HG02938 (cell line): Measurements from ENCODE around the gene DDIT3.
"Not testable (repeated sequence)": the region's sequence is repeated elsewhere in the genome, so short reads cannot be mapped to it uniquely, and the experiment has no call there.

Experiments used
- ATAC-seq: cut with Tn5 transposase; IDR thresholded peaks from one replicate; pipeline ENCODE4 v1.9.1; 2021; ENCODE audit warnings: mild to moderate bottlenecking, moderate library complexity; ENCODE audit not compliant: unreplicated experiment

DDIT3 gene

GRCh38 chr12:57526477-57527126, 6.3 kb upstream of the DDIT3 start:
- ATAC-seq, result no peak

DNA sequence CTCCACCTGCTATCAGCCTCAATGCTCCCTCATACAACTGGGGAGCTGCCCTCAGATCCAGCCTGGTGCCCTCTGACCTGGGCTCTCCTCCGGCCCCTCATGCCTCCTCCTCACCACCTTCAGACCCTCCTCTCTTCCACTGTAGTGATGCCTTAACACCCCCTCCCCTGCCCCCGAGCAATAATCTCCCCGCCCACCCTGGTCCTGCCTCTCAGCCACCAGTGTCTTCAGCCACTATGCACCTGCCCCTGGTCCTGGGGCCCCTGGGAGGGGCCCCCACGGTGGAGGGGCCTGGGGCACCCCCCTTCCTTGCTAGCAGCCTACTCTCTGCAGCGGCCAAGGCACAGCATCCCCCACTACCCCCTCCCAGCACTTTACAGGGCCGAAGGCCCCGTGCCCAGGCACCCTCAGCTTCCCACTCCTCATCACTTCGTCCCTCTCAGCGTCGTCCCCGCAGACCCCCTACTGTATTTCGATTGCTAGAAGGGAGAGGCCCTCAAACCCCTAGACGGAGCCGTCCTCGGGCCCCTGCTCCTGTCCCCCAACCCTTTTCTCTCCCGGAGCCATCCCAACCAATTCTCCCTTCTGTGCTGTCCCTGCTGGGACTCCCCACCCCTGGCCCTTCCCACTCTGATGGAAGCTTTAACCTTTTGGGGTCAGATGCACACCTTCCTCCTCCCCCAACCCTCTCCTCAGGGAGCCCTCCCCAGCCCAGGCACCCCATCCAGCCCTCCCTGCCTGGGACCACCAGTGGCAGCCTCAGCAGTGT, 5.5 kb upstream of the DDIT3 start:
- no peak for ATAC-seq

DNA sequence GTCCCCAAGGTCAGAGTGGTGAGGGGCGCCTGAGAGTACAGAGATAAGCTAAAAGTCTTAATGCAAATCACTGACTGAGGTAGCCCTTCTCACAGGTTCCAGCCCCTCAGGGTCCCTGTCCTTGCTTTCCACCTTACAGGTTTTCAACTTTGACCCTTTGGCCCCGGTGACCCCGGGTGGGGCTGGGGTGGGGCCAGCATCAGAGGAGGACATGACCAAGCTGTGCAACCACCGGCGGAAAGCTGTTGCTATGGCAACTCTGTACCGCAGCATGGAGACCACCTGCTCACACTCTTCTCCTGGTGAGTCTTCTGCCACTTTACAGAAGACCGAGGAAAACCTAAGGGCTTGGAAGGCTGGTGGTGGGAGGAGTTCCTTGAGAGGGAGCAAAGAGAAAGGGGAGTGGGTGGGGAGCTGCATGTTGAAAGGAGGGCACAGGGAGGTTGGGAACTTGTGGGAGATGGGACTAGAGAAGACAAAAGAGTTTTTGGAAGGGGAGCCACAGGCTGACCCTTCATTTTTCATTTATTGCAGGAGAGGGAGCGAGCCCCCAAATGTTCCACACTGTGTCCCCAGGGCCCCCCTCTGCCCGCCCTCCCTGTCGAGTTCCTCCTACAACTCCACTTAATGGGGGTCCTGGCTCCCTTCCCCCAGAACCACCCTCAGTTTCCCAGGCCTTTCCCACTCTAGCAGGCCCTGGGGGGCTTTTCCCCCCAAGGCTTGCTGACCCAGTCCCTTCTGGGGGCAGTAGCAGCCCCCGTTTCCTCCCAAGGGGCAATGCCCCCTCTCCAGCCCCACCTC, 4.7 kb upstream of the DDIT3 start:
- no peak for ATAC-seq

GRCh38 chr12:57523706-57524614, 3.6 kb upstream of the DDIT3 start:
- ATAC-seq, result no peak

DNA sequence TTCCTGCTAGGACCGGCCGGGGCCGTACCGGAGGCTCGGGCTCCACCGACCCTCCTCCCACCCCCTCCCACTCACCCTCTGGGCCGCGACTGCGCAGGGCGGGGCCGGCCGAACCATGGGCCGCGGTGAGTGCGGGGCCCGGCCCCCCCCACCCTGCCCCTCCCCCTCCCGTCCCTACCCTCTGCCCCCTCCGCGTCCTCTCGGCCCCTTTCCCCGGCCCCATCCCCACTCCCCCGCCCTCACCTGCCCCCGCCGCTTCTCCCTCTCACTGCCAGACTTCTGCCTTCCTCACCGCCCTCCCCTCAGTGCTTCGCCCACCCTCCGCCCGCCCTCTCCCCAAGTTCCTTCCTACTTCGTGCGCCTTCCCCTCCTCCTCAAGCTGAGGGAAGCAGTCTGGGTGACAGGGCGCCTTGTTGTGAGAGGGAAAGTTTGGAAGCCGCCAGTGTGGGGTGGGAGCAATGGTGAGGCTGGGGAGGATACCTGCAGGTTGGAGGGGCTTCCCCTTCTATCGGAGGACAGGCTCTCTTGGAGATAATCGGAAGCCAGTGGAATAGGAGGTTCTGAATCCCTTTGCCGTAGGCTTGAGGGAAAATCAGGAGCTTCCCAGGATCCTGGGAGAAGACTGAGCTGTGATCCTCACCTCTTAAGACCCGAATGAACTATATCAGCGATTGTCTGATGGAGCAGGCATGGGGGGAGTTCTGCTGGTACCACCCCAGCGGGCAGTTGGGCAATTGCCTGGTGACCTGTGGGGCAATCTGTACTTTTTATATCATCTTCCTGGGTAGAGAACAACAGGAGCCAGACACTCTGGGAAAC, 2.8 kb upstream of the DDIT3 start:
- ATAC-seq, result no peak

GRCh38 chr12:57522011-57522886, 1.9 kb upstream of the DDIT3 start, which contains the start of gene MBD6:
TSS of gene MBD6 (plus strand) at chr12:57522824. CDS start at chr12:57524304, 1,480 bp downstream.
- peak; percentile 41 for ATAC-seq

GRCh38 chr12:57521525-57522010, 1.3 kb upstream of the DDIT3 start:
- no peak for ATAC-seq

DNA sequence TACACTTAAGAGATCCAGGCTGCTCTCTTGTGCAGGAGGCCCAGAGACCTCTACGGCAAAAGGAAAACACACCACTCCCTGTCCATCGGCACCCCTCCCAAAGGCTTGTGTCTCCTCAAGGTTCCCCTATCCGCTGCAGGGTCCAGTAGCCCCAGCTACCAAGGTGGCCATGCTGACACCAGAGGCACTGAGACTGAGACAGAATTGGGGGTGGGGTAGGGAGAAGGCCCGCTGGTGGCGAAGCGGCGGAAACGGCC, 590 bp downstream of the DDIT3 start:
- ATAC-seq, result peak; percentile 1

GRCh38 chr12:57518920-57519795, 1.2 kb downstream of the DDIT3 start:
- no peak for ATAC-seq

DNA sequence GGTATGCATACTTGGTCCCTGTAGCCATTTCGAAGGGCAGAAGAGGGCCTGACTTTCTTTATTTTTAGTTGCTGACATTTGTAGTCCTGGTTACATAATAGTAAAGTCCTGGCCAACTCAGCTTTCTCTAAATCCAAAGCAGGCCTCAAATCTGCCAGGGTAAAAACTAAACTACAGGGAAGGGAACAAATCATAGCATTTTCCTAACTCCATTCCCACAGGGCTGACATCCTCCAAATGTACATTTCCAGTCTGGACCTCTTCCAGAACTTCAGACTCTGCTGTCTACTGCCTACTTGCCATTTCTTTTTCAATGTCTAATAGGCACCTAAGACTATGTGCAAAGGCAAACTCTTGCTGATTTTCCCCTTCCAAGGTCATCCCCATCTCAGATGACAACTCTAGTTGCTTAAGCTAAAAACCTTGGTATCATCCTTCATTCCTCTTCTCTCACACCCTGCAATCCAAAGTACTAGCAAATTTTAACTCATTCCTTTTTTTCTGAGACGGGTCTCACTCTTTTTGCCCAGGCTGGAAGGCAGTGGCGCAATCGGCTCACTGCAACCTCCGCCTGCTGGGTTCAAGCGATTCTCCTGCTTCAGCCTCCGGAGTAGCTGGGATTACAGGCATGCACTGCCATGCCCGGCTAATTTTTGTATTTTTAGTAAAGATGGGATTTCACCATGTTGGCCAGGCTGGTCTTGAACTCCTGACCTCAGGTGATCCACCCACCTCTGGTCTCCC, 2.0 kb downstream of the DDIT3 start:
- no peak for ATAC-seq

DNA sequence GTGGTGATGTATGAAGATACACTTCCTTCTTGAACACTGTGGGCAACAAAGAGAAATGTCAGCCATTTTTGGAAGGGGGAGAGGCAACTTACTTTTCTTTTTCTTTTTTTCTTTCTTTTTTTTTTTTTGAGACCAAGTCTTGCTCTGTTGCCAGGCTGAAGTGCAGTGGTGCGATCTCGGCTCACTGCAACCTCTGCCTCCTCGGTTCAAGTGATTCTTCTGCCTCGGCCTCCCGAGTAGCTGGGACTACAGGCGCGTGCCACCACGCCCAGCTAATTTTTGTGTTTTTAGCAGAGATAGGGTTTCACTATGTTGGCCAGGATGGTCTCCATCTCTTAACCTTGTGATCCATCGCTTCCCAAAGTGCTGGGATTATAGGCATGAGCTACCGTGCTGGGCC, 2.6 kb downstream of the DDIT3 start:
- ATAC-seq, result not testable (repeated sequence)

DNA sequence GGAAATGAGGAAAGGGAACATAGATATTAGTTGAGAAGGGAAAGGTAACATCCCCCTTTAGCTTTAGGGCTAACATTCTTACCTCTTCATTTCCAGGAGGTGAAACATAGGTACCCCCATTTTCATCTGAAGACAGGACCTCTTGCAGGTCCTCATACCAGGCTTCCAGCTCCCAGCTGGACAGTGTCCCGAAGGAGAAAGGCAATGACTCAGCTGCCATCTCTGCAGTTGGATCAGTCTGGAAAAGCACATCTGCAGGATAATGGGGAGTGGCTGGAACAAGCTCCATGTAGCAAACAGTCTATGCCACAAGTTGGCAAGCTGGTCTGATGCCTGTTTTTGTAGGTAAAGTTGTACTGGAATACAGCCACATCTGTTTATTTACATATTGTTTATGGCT, 3.1 kb downstream of the DDIT3 start:
- ATAC-seq, result no peak

DNA sequence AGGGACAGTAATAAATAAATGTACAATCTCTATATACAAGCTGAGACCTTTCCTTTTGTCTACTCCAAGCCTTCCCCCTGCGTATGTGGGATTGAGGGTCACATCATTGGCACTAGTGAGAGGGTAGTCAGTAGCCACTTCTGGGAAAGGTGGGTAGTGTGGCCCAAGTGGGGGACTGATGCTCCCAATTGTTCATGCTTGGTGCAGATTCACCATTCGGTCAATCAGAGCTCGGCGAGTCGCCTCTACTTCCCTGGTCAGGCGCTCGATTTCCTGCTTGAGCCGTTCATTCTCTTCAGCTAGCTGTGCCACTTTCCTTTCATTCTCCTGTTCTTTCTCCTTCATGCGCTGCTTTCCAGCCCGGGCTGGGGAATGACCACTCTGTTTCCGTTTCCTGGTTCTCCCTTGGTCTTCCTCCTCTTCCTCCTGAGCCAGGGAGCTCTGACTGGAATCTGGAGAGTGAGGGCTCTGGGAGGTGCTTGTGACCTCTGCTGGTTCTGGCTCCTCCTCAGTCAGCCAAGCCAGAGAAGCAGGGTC, 3.6 kb downstream of the DDIT3 start:
- no peak for ATAC-seq

DNA sequence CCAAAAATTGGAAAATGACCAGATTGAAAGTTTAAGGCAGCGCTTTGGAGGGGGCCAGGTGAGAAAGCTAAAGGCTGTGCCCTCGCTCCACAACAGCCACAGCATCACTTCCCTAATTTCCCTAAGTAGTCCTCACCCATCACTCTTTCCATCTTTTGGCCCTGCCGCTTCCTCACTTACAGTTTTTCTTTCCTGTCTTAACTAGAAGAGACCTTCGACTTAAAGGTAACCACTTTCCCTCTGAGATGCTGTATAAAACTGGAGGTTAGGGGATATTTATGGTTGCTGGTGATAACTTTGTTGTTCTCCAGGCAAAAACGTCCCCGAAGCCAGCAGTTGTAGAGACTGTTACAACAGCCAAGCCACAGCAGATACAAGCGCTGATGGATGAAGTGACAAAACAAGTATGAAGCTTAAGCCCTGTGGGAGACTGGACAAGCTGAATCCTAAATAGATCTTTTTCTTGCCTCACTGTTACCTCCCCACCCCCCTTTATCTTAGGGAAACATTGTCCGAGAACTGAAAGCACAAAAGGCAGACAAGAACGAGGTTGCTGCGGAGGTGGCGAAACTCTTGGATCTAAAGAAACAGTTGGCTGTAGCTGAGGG, 4.3 kb downstream of the DDIT3 start:
- ATAC-seq, result no peak

DNA sequence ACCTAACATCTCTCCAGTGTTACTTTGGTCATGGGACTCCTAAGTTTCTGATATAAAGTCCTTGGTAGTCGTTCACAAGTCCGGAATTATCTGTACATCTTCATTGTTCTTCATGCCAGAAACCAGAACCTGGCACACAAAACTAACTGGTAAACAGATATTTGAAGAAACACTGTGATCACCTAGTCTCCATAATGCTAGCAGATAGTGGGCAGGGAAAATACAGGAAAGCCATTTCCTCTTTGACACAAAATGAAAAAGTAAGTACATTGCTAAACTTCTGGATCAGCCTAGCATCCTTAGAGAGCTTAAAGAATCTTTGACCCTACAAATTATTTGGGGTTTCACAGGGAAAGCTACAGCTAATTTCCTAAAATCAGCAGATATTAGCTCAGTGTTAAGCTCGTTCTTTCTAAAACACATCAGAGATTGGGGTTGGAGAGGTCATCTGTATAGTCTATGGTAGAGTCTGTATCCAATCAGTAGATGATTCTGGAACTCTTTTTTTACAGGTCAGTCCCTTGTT, 4.8 kb downstream of the DDIT3 start:
- no peak for ATAC-seq

DNA sequence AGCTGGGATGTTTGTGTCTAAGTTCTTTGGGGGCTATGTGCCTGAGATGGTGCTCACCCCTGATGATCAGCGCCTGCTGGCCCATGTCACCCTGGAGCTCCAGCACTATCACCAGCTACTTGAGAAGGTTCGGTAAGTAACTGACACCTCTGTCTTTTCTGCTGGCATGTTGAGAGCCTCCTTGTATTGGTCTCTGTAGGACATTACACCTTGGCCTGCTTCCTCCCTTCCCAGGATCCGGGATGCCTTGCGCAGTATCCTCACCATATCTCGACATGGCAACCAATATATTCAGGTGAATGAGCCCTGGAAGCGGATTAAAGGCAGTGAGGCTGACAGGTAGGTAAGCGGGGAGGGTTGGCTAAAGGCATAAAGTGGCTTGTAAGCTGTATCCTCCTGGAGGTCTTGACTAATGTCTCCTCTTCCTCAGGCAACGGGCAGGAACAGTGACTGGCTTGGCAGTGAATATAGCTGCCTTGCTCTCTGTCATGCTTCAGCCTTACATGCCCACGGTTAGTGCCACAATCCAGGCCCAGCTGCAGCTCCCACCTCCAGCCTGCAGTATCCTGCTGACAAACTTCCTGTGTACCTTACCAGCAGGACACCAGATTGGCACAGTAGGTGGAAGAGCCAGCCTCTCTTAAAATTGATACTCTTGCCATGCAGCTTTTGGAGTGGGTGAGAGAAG, 5.5 kb downstream of the DDIT3 start:
- ATAC-seq, result no peak
